Endometrial microvascular endothelial cells (primary cell): ENCODE measurements around the gene SLA2. TPM values are rescaled to one million over a fixed set of nuclear protein-coding genes. Genes with fewer than 3 reads are reported as not detected.
"Not testable (repeated sequence)": the region's sequence is repeated elsewhere in the genome, so short reads cannot be mapped to it uniquely, and the experiment has no call there.

Source experiments
- in situ Hi-C: cut with HindIII; loops from 2 replicates; pipeline ENCODE4 v1.10.0; 2017; ENCODE audit warnings: low sequenced_read_pairs, low pct_unique_long_range_greater_than_20kb; ENCODE audit errors: inconsistent ontology term
- total RNA-seq: library from RNA; depleted of rRNA; stranded (reverse); fragments of >200 nt; gene quantifications from one replicate; pipeline ENCODE4 v1.2.3, GENCODE V29; 2015; ENCODE audit errors: inconsistent ontology term

The SLA2 gene
- total RNA-seq, 1 donor from 2014 or later = 0.28 TPM

- in situ Hi-C loops = no loop called here
Observed at GRCh38 chr20:36624068-36624943, 21.7 kb downstream of the SLA2 start.

GRCh38 chr20:36623444-36623843, 22.6 kb downstream of the SLA2 start:
- in situ Hi-C loops = no loop called here

GRCh38 chr20:36620917-36621316, 25.1 kb downstream of the SLA2 start:
- in situ Hi-C loops = no loop called here

- in situ Hi-C loops = no loop called here
Observed at GRCh38 chr20:36614781-36615557, 31.0 kb downstream of the SLA2 start.

- in situ Hi-C loops = no loop called here
Observed at GRCh38 chr20:36613974-36614373, 32.0 kb downstream of the SLA2 start.

GRCh38 chr20:36611625-36612024, 34.4 kb downstream of the SLA2 start:
- in situ Hi-C loops = no loop called here

GRCh38 chr20:36608388-36608728, 37.6 kb downstream of the SLA2 start:
- in situ Hi-C loops = not testable (repeated sequence)

GRCh38 chr20:36607586-36608387, 38.2 kb downstream of the SLA2 start:
- in situ Hi-C loops = no loop called here

- in situ Hi-C loops = no loop called here
Observed at GRCh38 chr20:36606158-36607066, 39.6 kb downstream of the SLA2 start.

GRCh38 chr20:36605399-36606157, 40.4 kb downstream of the SLA2 start, which contains the start of gene RAB5IF:
Gene RAB5IF, plus strand, starts transcription at chr20:36605779. Its CDS starts 173 bp downstream, at chr20:36605952.
- in situ Hi-C loops = no loop called here

- in situ Hi-C loops = no loop called here
Observed at GRCh38 chr20:36604952-36605398, 41.0 kb downstream of the SLA2 start.

GRCh38 chr20:36601540-36601939, 44.5 kb downstream of the SLA2 start:
- in situ Hi-C loops = no loop called here

- in situ Hi-C loops = no loop called here
Observed at GRCh38 chr20:36599912-36600345, 46.1 kb downstream of the SLA2 start.

GRCh38 chr20:36593347-36593929, 52.6 kb downstream of the SLA2 start:
- in situ Hi-C loops = no loop called here

- in situ Hi-C loops = no loop called here
Observed at GRCh38 chr20:36591854-36592641, 53.9 kb downstream of the SLA2 start.

- in situ Hi-C loops = no loop called here
Observed at GRCh38 chr20:36591281-36591680, 54.7 kb downstream of the SLA2 start.
